ENCODE measurements around the gene DENND1A.

DNA sequence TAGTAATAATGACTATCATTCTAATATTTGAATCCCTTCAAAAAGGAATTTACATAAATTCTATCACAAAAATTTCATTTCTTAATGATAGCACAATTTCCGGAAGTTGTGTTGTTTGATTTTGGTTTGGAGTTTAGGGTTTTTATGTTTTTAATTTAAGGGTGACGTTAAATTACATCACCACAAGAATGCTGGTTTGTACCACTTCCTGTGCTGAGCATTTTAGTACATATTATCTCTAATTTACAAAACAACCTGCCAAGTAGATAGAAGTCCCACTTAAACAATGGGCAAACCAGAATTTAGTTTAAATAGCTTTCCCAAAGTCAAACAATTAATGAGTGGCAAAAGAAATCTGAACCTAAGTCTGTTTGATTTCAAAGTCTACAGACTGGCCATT is 63.4 kb downstream of the DENND1A start:
- TF ChIP-seq, protein P1, sequence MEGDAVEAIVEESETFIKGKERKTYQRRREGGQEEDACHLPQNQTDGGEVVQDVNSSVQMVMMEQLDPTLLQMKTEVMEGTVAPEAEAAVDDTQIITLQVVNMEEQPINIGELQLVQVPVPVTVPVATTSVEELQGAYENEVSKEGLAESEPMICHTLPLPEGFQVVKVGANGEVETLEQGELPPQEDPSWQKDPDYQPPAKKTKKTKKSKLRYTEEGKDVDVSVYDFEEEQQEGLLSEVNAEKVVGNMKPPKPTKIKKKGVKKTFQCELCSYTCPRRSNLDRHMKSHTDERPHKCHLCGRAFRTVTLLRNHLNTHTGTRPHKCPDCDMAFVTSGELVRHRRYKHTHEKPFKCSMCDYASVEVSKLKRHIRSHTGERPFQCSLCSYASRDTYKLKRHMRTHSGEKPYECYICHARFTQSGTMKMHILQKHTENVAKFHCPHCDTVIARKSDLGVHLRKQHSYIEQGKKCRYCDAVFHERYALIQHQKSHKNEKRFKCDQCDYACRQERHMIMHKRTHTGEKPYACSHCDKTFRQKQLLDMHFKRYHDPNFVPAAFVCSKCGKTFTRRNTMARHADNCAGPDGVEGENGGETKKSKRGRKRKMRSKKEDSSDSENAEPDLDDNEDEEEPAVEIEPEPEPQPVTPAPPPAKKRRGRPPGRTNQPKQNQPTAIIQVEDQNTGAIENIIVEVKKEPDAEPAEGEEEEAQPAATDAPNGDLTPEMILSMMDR (IDR thresholded peaks at IDR 0.05) = no peak
- TF ChIP-seq POLR2A (IDR thresholded peaks at IDR 0.05) = no peak
